Measurements from ENCODE around the gene LPP. TPM values are rescaled to one million over a fixed set of nuclear protein-coding genes. Genes with fewer than 3 reads are reported as not detected.

LPP gene
- total RNA-seq, 1 experiment from 2014 or later = 22.1 TPM

- DNase-seq (ENCODE audit: extremely low read depth, low read depth) = no peak
These were observed 19.1 kb upstream of the LPP start for GRCh38 chr3:188134856-188135255.

DNA sequence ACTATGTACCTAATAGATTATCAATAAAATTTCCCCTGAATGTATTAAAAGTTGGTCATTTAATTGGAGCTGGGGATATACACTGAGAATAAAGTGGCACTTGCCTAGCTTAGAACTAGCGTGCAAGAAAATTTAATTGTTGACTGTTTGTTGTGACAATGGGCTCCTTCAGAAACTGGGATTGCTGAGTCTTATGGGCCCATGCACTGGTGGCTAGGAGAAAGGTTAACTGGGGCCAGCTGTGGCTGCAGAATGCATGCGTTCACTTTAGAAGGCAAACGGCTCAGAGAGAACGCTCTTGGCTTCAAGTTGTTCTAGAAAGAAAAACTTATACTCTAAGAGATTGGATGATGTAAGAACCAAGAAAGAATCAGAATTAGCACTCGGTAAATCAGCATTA is 18.7 kb upstream of the LPP start:
- DNase-seq (ENCODE audit: extremely low read depth, low read depth) = no peak

GRCh38 chr3:188137051-188137450 is 16.9 kb upstream of the LPP start:
- DNase-seq (ENCODE audit: extremely low read depth, low read depth) = no peak

DNA sequence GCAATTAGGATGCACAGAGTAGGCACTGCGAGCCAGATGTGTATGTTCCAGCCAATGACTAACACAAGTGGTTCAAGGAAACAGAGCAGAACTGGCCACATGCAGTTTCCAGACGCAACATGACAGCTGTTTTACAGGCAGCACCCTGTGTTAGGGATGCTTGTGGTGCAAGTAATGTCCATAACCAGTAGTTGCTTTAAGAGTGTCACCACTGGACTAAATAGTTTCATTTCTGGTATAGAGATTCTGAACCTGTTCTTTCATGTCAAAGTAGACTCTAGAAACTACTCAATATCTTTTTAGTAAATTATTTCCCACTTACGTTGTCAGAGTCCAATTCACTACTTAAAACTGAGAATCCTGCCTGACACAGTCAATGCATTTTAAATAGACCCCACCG is 14.5 kb upstream of the LPP start:
- DNase-seq (ENCODE audit: extremely low read depth, low read depth) = no peak

DNA sequence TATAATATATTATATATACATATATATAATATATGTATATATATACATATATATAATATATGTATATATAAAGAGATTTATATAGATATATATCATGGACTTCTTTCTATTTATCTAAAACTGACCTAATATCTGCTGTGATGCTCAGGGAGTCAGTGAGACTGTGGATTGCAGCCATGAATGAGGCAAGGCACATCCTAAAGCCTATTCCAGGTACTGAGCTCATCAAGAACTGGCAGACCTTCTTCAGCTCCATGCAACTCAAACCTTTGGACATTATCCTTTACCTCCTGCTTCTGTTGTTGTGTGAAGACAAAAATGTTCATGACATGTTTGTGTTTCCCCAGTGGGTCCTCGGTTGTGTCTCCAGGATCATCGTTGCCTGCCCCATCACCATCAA is 7.7 kb upstream of the LPP start:
- no peak for DNase-seq (ENCODE audit: extremely low read depth, low read depth)

DNA sequence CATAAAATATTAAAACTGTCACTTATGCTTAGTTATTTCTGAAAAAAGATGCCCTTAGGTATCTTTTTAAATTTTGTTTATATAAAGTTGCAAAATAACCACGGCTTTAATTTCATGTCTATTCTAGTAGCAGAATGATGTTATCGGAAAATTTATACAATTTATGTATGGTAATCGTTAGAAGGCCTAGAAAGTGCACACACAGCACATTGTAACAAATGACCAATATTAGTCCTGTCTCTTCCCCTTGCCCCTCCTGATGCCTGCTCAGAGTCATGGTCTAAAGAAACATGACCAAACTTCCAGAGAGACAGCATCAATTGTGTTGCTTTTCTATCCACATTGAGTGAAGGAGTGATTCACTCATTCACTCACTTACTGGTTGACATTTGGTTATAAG is 6.2 kb upstream of the LPP start:
- DNase-seq (ENCODE audit: extremely low read depth, low read depth) = no peak

GRCh38 chr3:188148318-188148717 is 5.6 kb upstream of the LPP start:
- DNase-seq (ENCODE audit: extremely low read depth, low read depth) = no peak

- DNase-seq (ENCODE audit: extremely low read depth, low read depth) = no peak
These were observed 4.4 kb upstream of the LPP start for GRCh38 chr3:188149587-188149986.

GRCh38 chr3:188150982-188151381 is 3.0 kb upstream of the LPP start:
- no peak for DNase-seq (ENCODE audit: extremely low read depth, low read depth)

GRCh38 chr3:188151438-188151837 is 2.5 kb upstream of the LPP start:
- DNase-seq (ENCODE audit: extremely low read depth, low read depth) = no peak

GRCh38 chr3:188152660-188153436 is 1.1 kb upstream of the LPP start:
- no peak for DNase-seq (ENCODE audit: extremely low read depth, low read depth)

GRCh38 chr3:188153437-188154013 is 432 bp upstream of the LPP start:
- peak; percentile 61 for DNase-seq (ENCODE audit: extremely low read depth, low read depth)

- DNase-seq (ENCODE audit: extremely low read depth, low read depth) = no peak
These were observed 1.0 kb downstream of the LPP start for GRCh38 chr3:188154809-188155574.

DNA sequence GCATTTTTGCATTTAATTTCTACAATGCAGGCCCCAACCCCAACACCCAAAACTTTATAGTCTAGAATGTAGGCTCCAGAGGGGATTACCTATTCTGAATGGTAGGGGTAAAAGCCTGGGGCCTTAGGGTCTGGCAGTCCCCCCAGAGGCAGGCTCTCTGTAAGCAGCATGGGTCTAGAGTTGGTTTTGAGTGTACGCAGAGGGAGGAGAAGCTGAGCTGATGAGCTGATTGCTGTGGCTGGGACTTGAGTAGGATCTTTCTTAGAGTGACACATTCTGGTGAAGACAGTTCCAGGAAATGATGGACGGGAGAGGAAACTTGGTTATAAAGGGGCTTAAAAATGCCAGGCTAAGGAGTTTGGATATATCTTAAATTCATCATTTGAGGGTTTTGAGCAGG is 2.1 kb downstream of the LPP start:
- no peak for DNase-seq (ENCODE audit: extremely low read depth, low read depth)

DNA sequence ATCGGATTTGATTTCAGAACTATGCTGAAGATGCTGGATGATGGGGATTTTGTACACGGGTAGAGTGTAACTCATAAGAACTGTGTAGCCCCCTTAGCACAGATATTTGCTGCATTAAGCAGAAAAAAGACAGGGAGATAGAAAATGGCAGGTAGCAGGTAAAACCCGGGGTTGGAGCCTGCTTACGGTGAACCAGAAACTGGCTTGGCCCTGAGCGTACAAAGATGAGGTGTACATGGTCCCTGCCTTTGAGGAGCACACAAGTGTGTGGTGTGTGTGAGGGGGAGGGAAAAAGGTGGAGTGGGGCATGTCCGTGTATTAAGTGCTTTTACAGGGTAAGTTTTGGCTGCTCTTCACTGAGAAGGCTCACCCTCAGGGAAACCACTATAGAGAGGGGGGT is 3.5 kb downstream of the LPP start:
- no peak for DNase-seq (ENCODE audit: extremely low read depth, low read depth)

DNA sequence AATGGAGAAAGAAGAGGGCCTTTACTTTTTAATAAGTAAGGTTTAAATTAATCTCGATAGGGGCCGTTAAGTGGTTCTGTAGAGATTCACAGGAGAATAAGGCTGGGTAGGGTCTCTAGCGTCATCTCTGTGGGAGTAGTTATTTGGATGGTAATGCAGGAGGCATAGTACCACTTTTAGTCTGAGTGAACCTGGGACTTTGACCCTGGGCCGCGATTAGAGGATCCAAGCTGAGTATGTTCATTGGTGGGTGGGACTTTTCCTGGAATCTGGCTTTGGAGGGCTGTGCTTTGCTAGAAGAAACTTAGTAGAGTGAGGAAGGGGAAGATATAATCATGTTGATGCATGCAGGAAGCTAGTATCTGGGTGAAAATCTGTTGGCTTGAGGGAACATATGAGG is 4.0 kb downstream of the LPP start:
- DNase-seq (ENCODE audit: extremely low read depth, low read depth) = no peak

GRCh38 chr3:188158731-188159310 is 4.9 kb downstream of the LPP start:
- DNase-seq (ENCODE audit: extremely low read depth, low read depth) = no peak

GRCh38 chr3:188160751-188161150 is 6.8 kb downstream of the LPP start:
- DNase-seq (ENCODE audit: extremely low read depth, low read depth) = no peak

GRCh38 chr3:188164248-188164687 is 10.3 kb downstream of the LPP start:
- DNase-seq (ENCODE audit: extremely low read depth, low read depth) = no peak

GRCh38 chr3:188165596-188165995 is 11.6 kb downstream of the LPP start:
- DNase-seq (ENCODE audit: extremely low read depth, low read depth) = no peak

GRCh38 chr3:188166441-188166840 is 12.5 kb downstream of the LPP start:
- no peak for DNase-seq (ENCODE audit: extremely low read depth, low read depth)
